ENCODE data around the gene SBK1.

The SBK1 gene

DNA sequence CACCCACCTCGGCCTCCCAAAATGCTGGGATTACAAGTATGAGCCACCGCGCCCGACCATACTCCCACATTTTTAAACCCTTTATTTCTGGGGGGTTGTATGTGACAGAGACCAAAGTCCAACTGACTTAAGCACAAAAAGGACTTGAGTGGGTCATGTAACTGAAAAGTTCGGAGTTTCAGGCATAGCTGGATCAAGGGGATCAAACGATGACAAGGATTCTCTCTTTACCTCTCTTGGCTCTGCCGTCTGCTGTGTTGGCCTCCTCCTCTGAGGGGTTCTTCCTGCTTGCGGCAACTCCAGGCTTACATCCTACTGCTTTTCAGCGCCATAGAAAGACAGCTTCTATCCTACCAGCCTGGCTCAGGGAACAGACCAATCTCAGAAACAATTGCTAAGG, 9.2 kb upstream of the SBK1 start:
- DNase-seq, result no peak

DNA sequence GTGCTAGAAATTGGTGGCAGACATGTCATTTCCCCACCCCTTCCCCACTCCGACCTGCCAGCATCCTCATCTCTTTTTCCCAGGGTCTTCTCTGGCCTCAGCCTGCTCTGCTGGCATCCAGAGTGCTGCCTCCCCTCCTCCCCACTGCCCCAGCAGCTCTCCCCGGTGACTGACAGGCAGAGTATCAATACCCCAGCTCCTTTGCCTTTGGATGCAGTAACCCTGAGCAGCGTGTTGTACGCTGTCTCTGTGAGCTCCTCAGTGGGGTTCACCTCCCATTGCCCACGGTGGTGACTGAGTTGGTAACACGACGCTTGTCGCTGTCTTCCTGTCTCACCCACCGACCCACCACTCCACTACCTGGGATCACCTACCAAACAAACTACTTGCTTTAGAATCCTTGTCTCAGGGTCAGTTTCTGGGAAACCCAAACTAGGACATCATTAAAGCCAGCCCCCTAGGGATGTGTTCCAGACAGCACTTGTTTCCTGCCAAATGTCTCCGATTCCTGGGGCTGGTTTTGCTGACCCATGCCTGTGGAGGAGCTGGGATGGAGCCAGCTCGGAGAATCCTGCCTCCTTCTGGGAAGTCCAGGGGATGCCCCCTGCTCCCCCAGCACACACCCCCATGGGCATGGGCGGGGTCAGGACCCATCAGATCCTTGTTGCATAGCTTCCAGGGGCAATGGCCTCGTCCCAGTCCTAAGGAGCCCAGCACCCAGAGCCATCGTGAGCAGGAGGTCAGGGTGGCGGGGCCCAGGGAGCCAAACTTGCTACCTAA, 8.3 kb upstream of the SBK1 start:
- DNase-seq, result no peak

DNA sequence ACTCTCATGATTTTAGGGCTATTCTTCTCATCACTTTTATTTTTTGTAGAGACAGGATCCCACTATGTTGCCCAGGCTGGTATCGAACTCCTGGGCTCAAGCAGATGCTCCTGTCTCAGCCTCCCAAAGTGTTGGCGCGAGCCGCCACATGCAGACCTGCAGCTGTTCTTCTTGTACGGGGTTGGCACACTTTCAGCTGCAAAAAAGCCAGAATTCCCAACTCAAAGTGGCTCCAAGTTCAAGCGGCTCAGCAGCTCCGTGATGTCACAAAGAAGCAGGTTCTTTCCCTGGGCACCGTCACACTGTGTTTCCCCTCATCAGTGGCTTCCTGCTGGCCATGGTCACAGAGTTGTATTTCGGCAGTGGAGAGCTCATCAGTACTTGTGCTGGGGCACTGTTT, 6.7 kb upstream of the SBK1 start:
- no peak for DNase-seq

DNA sequence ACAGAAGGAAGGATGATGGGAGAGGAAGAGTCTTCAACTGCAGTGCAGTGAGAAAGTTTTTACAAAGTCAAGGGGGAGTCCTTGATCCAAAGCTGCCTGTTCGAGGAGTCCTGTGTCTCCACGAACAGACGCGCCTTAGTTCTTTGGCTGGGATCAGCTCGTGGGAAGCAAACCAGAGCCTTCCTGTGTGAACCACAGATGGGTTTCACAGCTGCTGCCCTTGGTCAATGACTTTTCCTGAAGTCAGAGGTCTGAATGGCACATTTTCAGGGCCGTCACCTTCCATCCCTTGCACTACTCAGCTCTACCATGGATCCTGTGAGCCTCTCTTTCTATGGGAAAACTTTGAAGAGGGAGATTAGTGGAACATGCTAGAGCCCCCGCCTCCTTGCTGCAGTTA, 4.2 kb upstream of the SBK1 start:
- DNase-seq, result no peak

DNA sequence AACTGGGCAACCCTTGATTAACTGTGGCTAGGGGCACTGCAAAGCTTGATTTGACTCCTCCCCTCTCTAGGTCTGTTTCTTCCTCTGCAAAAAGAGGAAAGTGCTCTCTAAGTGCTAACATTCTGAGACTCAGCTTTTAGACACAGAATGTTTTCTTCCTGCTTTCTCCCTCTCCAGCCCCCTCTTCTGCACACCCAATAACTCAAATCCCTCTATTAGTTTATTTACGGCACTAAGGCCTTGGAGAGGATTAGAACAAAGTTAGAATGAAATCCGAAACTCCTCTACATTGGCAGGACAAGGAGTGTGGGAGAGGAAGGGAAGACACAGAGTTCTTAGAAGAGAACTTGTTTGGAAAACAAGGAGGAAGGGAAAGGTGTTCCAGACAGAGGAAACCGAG, 3.3 kb upstream of the SBK1 start:
- DNase-seq, result no peak

DNA sequence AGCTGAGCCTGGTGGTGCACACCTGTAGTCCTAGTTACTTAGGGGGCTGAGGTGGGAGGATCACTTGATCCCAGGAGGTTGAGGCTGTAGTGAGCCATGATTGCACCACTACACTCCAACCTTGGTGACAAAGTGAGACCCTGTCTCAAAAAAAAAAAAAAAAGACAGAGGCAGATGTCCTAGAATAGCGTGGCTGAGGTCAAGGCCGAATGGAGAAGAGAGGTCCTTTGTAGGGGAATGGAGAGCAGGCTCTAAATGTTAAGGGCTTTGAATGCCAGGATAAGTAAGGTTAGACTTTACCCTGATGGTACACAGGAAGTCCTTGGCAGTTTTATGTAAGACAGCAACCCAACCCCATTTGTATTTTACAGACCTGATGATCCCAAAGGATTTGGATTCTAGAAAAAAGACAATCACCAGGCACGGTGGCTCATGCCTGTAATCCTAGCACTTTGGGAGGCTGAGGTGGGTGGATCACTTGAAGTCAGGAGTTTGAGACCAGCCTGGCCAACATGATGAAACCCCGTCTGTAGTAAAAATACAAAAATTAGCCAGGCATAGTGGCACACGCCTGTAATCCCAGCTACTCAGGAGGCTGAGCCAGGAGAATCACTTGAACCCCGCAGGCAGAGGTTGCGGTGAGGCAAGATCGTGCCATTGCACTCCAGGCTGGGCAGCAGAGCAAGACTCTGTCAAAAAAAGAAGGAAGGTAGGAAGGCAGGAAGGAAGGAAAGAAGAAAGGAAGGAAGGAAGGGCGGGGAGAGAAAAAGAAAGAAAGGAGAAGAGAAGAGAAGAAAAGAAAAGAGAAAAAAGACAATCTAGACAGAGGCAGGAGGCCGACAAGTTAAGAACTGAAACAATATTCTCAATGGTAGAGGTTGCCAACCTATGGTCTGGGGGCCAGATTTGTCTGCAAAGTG, 2.1 kb upstream of the SBK1 start:
- no peak for DNase-seq

DNA sequence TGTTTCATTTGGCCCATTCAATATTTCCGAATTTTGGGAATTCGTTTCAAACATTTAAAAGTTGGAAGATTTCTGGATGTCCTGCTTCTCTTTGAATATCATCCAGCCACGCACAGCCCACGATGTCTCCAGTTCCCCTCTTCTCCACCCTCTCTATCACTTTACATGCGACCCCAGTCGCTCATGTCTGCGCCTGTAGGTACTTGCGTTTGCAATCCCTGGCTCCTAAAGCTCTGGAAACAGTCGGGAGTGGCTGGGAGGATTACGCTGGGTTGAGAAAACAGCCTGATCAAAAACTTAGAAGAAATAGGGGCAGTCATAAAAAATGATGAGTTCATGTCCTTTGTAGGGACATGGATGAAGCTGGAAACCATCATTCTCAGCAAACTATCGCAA, 1.5 kb upstream of the SBK1 start:
- DNase-seq, result no peak

DNA sequence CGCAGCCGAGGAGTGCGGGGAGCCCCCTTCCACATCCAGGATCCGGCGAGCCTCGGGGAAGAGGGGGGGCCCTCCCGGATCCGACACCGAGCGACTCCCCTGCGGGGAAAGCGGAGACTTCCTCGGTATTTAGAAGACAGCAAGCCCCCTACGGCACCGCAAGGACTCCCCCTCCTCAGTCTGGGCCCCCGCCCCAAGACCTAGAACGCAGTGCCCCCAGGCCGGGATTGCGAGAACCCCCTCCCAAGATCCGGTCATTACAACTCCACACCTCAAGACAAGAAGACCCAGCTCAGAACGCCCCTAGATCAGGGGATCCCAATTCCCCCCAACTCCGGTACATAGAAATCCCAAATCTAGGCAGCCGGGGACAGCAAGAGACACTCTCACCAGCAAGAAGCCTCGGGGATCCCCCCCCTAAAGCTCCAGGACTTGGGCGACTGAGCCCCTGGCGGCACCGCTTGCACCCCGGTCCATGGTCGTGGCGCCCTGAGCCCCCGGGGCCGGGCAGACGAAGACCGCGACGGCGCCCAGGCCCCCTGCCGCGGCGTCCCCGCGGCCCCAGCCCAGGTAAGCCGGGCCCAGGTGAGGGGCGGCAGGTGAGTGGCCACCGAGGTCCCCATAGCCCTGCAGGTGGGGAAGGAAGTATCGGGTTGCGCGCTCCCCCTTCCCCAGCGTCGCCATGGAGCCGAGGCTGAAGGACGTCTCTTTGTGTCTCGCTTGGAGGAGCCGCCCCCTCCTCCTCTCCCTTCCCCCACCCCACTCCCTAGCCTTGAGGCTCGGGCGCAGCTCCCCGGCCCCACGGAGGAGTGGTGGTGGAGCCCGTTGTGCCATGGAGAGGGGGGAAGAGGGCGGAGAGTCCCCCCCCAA, 641 bp downstream of the SBK1 start:
- no peak for DNase-seq

DNA sequence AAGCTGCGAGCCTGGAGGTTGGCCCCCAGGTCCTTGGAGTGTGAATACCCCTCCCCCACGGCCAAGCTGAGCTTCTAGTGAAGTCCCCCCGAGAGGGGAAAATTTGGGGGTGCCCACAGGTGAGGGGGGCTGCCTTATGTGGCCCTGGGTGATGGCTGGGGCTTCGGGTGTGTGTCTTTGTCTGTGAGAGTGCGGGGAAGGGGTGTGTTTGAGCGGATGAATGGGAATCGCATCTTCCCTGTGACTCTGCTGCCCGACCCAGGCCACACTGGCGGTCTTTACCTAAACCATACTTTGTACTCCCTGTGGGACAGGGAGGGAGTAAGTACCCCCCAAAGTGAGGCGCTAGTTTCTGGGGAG, 1.3 kb downstream of the SBK1 start:
- DNase-seq, result no peak

DNA sequence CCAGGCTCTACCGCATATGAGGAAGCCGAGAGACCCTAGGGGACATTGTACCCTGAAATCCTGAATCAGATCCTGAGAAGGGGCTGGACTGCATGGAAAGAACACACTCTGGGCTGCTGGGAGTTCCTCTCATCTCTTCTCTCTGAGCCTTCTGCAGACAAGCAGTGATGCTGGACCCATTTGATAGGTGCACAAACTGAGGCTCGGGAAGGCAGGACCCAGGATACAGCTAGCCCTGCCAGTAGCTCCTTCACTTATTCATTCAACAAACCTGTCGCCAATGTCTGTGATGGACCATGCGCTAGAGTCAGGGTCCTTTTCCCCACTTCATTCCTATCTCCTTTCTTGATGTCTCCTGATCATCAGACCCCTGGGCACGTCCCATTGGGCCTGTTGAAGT, 1.9 kb downstream of the SBK1 start:
- DNase-seq, result no peak

DNA sequence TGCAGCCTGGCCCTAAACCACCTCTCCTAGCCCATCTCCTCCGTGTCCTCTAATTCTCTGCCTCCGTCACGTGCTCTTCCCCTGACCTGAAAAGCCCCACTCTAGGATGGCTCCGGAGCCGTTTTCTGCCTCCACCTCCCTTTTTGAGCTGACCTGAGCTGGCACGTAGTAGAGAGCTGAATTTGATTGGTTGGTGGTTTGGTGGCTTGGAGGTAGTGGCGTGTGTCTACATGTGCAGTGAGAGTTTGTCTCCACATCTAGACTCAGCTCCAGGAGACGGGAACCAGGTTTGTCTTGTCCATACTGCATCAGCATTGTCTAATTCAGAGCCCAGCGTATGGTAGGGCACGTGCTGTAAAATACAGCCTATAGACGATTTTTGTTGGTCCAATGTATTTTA, 3.0 kb downstream of the SBK1 start:
- DNase-seq, result no peak

DNA sequence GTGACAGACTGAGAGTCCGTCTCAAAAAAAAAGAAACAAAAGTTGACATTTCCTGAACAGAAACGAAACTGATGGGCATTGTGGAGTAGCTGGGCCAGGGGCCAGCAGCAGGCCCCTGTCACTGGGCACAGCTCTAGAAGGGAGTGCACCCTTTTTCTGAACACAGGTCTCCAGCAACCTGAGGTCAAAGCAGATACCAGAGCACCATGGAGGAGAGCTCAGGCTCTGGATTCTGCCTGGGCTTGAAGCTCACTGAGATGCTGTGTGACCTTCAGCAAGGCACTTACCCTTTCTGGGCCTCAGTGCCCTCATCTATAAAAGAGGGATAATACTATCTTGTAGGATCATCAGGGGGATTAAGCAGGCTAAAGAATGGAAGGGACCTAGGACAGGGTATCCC, 5.0 kb downstream of the SBK1 start:
- DNase-seq, result no peak

DNA sequence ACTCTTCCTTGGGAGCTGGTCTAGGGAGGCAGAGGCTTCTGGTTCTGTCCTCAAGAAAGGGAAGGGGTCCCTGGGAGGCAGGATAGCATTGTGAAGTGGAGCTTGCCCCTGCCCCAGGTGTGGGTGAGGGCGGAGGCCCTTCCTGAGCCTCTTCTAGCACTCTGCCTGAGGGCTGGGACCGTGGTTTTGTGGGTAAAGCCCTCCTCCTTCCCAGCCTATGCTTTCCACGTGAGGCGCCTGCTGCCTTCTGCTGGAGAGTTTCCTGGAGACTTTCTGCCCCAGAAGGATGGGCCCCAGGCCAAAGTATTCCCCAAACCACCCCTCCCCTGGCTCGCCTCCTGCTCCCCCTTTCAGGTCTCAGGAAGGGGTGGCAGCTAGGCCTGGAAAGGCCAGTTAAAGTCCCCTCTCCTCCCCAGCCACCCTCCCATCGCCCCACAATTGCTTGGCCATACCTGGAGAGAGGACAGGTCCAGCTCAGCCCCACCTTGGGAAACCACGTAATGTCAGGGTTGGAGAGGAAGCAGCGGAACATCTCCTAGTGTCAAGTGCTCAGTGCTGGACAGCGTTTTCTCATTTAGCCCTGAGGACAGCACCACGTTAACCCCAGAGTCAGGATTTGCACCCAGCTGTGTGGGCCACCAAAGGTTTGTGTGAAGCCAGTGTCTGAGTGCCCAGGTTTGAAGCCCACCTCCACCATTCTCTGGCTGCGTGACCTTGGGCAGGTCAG, 5.6 kb downstream of the SBK1 start:
- DNase-seq, result no peak

DNA sequence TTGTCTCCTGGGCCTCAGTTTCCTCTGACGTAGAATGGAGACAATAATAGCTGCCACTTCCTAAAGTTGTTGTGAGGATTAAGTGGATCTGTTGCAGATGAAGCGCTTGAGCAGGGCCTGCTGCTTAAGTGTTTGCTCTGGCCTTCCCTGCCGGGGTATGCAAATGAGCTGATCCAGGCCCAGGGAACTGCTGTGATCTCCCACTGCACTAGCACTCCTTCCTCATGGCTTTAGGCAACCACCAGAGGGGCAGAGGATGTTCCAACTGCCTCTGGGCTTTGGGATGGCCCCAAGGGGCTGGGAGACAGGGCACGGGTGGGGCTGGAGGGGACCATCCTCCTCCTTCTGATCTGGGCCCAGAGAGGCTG, 6.2 kb downstream of the SBK1 start:
- DNase-seq, result no peak

DNA sequence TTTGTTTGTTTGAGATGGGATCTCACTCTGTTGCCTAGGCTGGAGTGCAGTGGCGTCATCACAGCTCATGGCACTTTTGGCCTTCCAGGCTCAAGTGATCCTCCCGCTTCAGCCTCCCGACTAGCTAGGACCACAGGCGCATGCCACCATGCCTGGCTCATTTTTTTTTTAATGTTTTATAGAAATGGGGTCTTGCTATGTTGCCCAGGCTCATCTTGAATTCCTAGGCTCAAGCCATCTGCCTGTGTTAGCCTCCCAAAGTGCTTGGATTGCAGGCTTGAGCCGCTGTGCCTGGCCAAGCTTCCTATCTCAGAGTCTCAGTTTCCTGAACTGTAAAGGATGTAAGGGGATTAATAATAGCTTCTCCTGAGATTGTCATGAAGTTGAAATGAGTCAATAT, 8.0 kb downstream of the SBK1 start:
- no peak for DNase-seq

DNA sequence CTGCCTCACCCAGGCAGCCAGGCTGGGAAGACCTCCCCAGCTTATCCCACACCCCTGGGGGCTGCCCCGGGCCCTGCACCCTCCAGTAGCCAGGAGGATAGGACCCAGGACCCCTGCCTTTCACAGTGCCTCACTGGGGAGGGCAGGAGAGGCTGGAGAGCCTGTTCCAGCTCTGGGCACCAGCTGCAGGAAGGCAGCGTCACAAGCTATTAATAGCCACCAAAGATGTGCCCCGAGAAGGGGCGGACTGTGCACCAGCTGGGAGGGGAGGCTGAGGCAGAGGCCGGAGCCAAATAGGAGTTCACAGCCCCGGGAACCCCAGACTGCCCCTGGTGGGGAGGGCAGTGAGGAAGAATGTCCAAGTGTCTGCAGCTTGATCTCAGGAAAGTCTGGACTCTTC, 8.8 kb downstream of the SBK1 start:
- DNase-seq, result no peak

DNA sequence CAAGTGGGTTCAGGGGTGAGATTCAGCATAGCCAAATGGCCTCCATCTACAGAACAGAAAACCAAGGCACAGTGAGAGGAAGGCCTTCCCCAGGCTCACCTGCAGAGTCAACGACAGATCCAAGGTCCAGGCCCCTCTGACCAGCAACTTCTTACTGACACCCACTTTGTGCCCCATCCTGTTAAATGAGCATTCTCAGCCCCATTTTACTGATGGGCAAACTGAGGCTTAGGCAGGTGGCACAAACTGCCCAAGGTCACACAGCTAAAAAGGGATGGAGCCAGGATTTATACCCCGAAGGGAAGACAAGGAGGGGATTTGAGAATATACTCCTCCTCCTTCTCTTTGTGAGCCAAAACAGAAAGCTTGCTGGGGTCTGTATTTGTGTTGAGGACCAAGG, 9.3 kb downstream of the SBK1 start:
- no peak for DNase-seq

DNA sequence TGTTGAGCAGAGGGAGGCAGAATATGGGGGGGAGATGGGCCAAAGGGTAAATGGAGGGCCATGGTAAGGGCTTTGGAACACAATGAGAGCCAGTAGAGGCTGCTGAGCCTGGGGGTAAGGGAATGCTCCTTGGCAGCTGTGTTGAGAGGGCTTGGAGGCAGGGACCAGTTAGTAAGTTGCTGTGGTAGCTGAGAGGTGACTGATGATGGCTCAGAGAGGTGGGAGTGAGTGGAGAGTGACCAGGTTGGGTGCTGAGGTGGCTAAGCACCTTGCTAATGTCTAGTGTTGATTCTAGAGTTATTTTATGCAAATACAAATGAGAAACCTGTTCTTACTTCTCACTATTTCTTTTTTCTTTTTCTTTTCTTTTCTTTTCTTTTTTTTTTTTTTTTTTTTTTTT, 10.8 kb downstream of the SBK1 start:
- no peak for DNase-seq

DNA sequence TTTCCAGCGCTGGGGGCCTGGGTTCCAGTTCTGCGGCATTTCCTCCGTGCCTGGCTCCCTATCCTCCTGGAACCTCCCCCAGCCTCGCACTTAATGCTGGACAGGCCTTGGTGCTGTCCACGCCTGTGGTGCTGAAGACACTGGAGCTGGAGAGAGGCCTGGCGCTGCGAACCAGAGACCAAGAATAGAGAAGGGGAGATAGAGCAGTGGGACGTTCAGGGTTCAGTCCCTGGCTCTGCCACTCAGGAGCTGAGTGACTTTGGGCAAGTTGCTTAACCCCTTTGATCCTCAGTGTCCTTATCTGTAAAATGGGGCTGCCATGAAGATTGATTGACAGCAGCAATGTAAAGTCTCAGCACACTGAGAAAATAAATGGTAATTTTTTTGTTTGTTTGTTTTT, 11.9 kb downstream of the SBK1 start:
- no peak for DNase-seq

DNA sequence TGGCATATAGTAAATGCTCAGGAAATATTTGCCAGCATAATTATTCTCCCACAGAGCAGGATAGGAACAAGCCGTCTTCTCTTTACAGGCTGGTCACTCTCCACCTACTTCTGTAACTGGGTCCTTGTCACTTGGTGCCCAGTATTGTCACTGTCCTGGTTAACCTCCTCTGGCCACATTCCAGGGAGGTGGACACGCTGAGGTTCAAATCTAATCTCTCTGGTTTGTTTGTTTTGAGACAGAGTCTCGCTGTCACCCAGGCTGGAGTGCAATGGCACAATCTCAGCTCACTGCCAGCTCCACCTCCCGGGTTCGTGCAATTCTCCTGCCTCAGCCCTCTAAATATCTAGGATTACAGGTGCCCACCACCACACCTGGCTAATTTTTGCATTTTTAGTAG, 15.6 kb downstream of the SBK1 start:
- DNase-seq, result no peak

DNA sequence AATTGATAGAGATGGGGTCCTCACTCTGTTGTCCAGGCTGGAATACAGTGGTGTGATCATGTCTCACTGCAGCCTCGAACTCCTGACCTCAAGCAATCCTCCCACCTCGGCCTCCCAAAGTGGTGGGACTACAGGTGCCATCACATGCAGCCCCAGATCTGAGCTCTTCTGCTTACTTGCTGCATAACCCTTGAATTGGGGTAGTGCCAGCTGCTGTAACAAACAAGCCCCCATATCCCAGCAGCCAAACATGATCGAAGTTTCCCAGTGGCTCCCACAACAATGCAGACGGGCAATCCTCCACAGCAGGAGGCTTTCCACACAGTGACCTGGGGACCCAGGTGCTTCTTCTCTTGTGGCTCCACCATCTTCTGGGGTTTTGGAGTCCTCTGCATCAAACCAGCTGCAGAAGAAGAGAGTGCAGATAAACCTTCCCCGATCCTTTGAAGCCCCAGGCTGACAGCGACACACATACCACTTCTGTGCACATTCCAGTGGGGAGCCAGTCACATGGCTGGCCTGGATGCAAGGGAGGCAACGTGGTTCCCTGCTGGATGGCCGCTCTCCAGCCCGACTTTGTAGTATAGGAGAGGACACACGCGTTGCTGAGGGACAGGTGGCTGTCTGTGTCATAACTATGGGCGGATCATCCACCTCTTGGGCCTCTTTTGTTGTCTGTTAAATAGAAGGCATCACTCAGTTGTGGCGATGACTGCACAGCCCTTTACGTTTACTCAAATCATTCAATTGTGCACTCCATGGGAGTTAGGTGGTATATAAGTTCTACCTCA, 16.7 kb downstream of the SBK1 start:
- DNase-seq, result no peak

DNA sequence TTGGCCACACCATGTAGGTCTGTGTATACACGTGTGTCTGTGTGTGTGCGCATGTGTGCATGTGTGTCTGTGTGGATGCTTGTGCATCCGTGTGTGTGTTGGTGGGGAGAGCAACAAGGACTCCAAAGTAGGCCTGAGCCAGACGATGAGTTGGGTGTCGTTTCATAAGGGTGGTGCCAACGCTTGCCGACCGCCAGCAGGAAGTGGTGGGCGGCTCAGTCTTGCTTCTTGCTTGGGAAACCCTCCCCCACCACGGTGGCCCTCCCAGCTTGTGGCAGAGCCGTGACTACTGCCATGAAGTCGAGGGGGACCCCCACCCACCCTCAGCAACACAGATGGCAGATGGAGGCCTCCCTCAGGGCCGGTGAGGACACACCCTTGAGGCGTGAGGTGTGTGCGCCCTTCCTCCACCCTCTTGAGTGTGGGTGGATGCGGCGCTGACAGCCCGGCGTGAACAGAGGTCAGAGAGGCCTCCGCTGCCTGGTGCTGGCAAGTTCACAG, 17.5 kb downstream of the SBK1 start:
- peak; percentile 25 to 43 for DNase-seq

Measured in inflammatory macrophage treated with lipopolysaccharide for 1 hour (primary cell).